ENCODE results near the gene PXDN.

GRCh38 chr2:1618974-1619373 is 125.3 kb downstream of the PXDN start:
- no peak for TF ChIP-seq POLR2AphosphoS5 (IDR thresholded peaks at IDR 0.05; ENCODE audit: low read depth, low read length)
- no peak for TF ChIP-seq POLR2A (IDR thresholded peaks at IDR 0.05; ENCODE audit: low read depth, low read length)

All from GM12892 (cell line).